NCI-H226 (cell line): ENCODE results near the gene CNNM3.
A peak's percentile ranks its signal among the peaks of the same experiment; 100 is the strongest.

Experiments used
- DNase-seq: peaks from one replicate; pipeline ENCODE4 v3.0.0-alpha.2; 2015

Gene CNNM3

DNA sequence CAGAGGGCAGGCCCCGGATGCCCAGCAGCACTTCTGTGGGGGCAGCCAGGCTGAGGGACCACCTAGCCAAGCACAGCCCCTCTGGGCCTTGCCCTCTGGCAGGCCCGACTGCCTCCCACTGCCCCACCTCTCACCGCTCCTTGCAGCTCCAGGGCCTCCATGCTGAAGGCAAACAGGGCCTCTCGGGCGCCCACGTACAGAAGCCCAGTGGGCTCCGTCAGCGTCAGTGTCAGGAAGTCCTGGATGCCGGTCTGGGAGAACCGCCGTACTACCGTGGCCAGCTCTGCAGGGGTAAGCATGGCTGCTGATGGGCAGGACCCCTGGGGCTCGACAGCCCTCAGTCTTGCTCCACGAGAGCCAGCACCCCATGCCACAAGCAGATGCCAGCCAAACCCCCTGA is 50.1 kb downstream of the CNNM3 start:
- DNase-seq = no peak

DNA sequence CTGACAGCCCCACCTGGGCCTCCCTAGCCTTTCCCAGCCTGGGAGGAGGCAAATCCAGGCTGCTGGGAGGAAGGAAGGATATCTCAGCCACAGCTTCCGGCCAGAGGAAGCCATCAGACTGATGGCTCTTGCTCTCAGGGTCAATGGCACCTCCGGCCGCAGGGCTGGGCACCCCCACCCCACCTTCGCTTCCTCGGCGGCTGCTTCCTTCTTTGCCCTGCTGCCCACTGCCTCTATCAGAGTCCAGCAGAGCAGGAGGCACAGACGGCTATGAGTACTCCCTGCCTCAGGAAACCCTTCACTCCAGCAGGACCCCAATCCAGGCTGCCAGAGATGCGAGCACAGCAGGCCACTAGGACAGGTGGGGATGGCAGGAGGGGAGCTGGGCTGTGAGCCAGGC is 50.5 kb downstream of the CNNM3 start:
- no peak for DNase-seq

DNA sequence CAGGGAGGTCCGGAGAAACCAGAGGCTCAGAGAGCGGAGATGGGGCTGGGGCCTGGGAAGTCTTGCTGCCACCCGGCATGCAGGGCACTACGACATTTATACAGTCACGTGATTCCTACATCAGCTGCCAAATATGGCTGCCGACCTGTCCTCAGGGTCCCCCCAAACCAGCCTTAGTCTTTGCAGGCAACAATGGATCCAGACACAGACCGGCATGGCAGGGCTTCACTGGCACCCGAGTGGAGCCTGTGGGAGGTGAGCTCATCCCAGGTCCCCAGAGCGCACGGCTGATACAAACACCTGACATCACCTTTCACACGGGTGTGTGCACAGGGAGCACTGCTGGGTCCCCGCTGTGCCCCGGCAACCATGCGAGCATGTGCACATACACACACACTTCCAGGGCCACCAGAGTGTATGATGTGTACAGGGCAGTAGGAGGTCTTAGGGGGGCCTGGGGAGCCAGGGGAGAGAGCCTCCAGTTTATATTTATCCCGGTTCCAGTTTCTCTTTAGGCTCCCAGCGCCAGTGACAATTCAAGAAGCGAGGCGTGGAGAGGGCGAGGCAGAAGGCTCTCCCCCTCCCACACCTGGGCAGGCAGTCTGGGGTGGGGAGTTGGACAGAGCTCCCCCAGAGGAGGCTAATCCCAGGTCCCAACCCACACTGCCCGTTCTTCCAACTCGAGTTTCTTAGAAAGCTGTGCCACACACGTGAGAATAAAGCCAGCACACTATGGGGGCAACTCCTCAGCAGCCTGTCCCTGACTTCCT is 51.1 kb downstream of the CNNM3 start:
- DNase-seq = no peak

DNA sequence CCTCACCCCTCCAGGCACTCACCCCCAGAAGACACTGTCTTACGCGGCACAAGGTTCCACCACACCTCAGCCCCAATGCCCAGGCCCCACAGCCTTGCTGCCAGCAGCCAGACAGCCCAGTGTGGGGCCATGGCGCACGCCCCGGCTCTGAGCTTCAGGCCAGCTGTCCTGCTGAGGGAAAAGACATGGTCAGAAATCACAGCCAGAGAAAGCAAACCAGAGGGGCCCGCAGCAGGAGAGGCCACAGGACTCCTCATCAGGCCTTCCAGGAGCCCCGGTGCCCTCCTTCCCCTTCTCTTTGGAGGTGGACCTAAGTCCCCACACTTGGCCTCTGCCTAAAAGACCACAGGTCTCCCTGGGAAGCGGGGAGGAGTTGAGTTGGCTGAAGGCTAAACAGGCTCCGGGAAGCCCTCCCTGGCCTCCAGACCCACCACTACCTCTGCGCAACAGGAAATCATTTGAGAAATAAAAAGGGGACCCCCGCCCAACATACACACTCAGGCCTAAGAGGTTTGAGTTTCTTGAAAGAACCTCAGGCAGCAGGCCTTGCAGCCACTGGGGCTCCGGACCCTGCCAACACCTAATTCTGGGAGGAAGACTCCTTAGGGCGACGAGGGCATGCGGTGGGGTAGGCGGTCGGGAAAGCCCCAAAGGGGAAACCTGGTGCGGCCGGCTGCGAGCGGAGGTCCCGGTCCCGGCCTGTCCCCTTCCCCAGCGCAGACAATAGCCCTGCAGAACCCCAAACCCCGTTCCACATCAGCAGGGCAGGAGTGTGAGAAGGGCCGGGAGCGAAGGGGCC is 51.9 kb downstream of the CNNM3 start:
- DNase-seq = no peak

DNA sequence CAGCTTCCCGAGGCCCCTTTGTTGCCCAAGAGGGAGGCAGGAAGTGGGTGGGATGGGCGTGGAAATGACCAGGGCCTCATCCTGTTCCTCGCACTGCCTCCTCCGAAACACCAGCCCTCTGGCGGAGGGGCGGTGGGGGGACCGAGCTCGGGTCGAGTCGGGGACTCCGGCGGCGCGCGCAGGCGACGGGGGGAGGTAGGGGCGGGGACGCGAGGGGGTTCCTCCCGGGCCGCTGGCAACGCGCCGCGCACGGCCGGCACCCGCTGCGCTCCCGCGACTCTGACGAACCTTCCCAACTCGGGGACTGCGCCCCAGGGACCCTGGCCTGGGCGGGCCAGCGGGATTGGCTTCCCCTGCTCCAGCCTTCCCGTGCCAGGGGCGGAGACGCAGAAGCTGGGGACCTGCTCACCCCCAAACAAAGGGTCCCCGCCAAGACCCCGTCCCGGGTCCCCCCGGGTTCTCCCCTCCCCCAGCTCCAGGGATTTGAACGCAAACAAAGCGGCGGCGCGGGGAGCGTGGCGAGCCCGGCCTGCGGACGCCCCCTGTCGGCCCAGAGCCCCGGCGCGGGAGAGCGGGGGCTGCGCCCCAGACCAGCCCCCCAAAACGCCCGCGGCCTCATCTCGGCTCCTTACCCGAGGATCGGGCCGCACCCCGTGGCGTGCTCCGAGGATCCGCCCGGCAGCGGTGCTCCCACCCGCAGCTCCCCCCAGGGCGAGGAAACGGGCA is 52.6 kb downstream of the CNNM3 start:
- DNase-seq = peak; percentile 91

DNA sequence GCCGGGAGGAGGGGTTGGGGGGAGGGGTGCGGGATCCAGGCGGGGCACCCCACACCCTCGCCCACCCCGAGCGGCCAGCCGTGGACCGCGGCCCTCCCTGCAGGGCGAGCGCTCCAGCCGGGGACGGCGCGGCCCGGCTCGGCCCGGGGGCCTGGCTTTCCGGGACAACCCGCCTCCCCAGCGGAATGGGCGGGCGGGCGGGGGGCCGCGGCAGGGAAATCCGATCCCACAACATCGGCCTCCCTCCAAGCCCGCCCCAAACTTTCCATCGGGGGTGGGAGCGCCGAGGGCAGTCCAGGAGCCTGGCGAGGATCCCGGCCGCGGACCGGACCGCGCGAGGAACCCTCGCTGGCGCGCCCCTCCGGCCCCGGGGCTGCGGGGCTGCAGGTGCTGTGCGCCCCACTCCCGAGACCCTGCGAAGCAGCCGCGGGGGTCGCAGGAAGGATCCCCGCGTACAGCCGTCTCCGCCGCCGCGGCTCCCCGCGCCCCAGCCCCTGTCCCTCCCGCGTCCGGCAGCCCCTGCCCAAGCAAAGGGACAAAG is 53.3 kb downstream of the CNNM3 start:
- DNase-seq = peak; percentile 76

DNA sequence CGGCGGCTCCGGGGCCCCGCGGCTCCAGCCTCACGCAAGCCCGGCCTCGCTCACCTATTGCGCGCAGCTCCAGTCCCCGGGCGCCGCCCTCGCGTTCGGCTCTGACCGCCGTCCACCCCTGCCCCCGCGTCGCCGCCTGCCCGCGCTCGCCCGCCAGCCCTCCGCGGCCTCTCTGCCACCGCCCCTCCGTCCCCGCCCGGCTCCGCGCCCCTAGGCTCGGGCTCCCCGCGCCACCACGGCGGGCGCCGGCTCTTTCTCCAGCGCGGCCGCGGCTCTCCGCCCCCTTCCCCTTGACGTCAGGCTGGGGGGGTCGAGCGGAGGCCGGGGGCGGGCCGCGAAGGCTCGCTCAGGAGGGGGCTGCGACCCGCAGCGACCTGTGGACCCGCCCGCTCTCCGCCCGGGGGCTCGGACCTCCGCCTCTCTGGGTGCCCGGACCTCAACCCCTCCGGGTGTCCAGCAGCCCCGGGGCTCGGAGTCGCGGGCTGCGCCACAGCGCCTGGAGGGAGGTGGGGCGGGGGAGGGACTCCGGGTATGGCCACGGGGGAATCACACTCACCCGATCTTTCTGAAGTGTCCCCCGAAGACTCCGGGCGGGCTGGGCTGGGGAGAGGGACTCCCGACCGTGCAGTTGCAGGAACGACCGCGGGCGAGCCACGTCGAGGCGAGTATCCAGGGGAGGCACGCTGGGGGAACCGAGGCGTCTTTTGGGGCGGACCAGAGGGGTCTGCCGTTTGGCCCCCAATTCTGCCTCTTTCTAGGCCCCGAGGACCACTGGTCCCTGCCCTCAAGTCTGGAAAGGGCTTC is 54.0 kb downstream of the CNNM3 start, which contains the start of gene SEMA4C:
TSS of gene SEMA4C (minus strand) at position 259 of the 804 bp plus-strand sequence. CDS start 2,194 bp downstream, outside the sequence.
- peak; percentile 23 for DNase-seq

DNA sequence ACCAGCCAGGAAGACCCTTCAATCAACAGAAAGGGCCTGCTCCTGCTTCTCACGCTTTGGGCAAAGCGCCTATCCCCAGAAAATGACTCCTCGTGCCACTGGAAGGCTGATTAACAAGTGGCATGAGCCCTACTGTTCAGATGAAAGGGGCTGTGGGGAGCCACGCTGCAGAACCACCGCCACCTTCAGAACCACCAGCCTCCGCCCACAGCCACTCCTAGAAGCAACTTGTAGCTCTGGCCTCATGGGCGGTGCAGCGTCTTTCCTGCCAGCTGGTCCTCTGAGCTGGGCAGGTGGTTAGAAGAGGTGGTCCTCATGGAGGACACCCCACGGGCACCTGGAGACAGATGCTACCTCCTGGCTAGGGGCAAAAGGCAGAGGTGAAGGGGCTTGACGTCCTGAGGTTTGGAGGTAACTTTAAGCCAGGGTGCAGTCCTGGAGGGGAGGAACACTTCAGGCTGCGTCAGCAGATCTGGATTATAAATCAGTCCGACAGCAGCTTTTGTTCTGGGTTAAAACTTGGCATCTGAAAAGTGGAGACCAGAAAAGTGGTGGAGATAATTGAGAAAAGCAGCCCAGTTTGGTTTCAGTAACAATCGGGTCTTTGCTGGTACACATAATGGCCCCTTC is 54.7 kb downstream of the CNNM3 start:
- DNase-seq = no peak

DNA sequence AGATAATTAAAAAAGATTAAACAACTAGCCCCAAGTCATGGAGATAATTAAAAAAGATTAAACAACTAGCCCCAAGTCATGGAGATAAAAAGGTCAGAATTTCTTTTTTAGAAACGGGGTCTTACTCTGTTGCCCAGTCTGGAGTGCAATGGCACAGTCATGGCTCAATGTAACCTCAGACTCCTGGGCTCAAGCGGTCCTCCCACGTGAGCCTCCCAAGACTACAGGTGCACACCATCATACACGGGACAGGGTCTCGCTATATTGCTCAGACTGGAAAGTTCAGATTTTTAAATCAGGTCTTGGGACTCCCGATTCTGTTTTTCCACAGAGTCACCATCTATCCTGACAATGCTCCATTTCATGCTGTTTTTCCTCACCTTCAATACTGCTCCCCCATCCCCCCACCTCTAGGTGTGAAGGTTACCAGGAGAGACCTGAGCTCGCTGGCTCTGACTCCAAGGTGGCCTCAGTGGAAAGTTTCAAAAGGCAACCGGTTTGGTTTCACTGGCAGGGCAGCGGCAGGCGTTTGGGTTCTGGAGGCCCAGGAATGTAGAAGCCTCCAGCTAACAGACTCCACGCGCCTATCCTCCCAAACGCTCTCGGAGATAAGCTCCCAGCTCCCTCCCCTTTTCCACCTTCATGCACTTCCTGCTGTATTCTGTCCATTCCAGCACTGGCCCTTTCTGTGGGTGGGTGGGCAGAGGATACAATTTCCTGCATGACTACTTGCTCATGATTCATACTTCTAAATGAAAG is 56.7 kb downstream of the CNNM3 start:
- peak; percentile 90 for DNase-seq

DNA sequence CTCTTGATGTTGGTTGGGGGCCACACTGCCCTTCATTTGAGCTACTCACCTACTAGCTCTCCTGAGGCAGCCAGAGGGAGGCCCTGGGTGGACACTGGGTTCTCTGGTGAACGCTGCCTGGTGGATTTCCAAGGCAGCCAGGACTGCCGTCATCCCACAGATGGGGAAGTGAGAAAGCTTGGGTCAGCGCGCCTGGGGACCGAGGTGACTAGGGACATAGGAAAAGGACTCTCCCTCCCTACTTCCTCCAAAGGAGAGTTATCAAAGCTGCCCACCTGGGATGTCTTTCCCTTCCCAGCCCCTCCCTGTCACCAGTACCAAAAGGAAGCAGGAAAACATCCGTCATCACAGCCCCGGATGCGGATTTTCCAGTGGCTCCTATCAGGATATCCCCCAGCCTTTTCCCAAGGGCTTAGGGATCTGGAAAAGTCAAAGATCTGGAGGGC is 57.6 kb downstream of the CNNM3 start:
- no peak for DNase-seq

DNA sequence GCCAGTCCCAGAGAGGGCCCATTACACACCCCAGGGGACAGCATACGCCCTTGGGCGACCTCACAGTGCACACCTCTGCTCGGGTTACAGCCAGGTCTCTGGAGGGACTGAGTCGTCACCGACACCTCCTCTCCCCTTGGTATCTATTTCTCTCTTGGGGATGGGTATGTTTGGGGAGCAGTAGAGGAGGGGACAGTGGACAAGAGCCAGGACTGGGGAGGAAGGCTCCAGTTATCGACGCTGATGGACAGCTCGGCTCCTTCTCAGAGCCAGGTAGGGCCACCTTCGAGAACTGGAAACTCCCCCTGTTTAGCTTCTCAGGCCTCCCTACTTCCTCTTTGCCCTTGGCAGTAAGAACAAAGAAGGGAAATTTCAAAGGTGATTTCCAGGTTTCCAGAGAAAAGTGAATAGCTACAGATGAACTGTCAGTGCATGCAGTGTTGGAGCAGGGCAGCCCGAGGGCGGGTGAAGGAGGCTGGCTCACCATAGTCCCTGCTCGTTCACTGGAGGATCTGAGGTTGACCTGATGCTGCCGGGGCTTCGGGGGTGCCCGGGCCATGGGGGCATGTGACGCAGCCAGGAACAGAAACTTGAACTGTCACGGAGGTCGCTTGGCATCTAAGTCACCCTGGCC is 58.2 kb downstream of the CNNM3 start:
- no peak for DNase-seq

DNA sequence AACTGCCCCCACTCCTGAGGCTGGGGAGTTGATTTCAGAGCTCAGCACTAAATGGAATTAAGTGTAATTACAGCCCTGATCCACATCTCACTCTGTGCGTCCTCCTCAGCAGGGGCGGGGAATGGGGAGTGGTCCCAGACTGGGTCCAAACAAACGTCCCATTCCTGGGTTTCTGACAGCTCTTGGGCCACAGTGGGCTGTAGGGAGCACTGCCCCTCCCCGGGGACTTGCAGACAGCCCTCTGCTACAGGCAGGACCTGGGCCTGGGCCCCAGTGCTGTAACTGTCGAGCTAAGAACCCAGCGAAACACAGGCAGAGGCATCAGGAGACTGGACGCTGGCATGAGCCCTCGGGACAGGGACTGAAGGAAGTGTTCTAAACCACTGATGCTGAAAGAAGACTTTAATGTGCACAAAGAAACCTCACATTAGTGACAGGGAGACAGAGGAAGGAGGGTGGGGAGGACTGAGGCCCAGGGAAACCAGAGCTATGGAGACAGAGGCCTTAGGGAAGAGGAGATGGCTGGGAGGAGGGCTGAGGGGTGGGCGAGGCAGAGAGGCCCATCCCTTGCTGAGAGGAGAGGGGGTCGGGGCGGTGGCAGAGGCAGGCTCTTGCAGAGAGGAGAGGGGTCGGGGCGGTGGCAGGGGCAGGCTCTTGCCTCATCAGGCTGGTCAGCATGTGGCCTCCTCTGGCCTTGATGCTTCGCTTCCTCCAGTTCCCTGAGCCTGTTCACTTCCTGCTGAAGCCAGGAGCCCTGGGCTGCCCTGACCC is 59.6 kb downstream of the CNNM3 start:
- DNase-seq = no peak

DNA sequence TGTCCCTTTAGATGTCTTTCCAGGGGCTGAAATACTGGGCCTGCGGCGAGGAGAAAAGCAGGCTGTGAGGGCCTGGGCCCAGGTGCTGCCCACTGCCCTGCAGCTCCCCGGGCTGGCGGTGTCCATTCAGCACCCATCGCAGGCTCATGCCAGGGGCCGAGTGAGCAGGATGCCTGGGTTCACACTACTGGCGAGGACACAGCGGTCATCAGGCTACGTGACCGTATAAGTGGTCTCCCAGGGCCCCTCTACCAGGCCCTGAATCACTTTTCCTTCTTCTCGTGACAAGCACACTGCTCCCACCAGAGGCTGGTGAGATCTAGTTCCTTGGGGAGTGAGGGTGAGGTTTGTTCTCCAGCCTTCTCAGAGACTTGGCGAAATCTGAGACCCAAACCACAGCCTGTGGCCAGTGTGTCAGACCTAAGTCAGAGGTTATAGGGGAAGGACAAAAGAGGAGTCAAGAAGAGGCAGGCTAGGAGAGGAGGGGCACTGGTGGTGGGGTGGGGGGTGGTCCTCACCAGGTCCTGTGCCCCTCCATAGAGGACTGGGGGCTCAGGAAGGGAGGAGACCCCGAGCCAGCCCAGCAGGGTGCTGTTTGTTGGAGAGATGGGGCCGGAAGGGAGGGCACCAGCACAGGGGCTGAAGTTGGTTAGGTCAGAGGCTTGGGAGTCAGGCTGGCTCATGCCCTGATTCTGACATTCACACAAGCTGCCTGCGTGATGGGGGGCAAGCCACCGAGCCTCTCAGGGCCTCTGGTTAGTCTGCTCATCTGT is 60.4 kb downstream of the CNNM3 start:
- no peak for DNase-seq

DNA sequence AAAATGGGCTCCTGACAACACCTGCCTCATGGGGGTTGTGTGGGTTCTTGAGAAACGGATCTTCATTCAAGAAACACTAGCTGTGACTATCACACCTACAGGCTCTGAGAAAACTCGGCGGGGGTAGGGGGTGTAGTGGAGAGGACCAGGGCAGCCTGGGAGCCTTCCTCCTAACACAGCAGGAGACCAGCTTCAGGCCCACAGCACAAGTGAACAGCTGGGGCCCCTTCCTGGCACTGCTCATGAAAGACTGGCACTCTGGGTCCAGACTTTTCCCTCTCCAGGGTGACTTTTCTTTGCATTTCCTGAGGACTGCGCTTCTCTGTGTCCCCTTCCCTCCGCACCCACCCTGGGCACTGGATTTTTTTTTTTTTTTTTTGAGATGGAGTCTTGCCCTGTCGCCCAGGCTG is 61.0 kb downstream of the CNNM3 start:
- DNase-seq = no peak

DNA sequence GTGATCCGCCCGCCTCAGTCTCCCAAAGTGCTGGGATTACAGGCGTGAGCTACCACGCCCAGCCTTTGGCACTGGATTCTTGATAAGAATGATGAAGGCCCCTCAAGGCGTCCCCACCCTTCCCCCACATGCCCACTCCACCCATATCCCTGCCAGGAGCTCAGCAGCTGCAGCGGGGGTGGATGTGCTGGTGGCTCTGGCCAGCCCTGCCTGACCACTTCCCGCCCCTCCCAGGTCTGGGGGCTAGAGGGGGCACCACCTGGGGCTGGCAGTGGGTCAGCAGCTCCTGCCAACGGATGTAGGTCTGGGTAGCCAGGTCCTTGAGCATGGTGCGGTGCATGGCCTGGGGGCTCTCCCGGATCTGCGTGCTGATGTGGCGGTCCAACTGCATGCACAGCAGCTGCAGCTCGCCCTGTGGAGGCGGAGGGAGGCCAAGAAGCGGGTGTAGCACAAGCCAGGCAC is 61.6 kb downstream of the CNNM3 start:
- DNase-seq = no peak

DNA sequence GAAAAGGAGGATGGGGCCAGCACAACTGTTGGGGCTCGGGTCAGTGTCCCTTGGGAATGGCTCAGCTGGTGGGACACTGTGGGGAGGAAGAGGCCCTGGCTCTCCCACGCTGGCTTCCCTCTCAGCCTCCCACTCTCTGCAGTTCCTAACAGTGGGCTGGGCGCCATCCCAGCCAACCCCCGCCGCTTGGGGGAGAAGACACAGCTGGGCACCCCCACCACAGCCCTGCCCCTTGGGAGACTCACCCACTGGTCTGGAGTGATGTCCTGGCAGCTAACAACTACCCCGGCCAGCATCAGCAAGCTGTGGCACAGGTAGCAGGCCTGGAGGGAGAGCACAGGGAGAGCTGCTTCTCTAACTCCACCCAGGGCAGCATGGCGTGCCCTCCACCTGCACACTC is 62.1 kb downstream of the CNNM3 start:
- no peak for DNase-seq

DNA sequence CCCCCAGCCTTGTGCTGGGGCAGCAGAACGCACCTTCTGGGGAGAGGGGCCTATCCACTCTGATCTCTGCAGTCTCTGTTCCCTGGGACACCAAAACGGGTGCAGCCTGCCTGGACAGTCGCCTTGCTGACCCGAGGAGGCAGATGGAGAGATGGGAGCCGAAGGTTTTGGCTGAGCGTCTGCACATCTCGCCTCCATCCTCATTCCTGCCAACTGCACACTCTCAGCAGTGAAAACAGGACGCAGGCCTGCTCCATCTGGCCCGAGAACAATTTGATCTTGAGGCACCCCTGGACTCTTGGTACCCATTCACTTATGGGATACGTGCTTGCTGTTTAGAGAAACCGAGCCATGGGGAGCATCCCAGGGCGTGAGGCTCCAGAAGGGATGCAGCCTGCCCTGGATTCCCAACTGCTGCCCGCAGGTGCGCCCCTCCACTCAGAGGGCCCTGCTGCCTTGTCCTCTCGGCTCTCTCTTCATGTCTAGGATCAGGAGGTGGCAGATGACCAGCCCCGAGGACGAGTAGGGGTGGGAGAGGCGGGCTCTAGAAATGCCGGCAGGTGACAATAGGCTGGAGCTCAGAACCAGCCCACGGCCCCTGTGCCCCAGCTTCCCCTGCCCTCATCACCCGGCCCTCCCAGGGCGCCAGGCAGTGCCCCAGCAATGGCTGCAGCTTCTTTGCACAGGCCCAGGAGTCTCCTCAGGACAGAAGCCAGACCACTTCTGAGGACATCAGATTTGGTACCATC is 62.9 kb downstream of the CNNM3 start:
- no peak for DNase-seq

DNA sequence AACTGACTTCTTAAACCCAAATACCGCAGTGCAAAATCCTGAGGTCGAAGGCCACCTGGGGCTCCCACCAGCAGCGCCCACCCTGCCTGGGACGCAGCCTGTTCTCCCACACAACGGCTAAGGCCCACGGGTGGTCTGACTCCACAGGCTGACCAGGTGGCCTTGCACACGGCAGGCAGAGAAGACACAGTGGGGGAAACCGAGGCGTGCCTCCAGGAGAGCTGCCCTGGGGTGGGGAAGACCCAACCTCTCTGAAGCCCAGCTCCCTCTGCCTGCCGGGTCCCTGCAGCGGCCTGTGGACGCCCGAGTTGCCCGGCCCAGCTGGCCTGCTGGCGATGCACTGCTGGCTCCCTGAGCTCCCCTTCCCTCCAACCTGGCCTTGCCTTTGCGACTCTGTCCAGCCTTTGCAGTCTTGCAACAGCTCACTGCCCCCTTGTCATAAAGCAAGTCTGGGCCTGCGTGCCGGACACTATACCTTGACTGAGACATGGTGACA is 63.5 kb downstream of the CNNM3 start:
- DNase-seq = no peak
